ENCODE data around the gene SMIM29. TPM values are rescaled to one million over a fixed set of nuclear protein-coding genes. Genes with fewer than 3 reads are reported as not detected.

SMIM29 gene
- total and polyA plus RNA-seq, 2 donors (not counting 1 experiment from before 2014, with no cell fraction given): 43.6 to 106 TPM

DNA sequence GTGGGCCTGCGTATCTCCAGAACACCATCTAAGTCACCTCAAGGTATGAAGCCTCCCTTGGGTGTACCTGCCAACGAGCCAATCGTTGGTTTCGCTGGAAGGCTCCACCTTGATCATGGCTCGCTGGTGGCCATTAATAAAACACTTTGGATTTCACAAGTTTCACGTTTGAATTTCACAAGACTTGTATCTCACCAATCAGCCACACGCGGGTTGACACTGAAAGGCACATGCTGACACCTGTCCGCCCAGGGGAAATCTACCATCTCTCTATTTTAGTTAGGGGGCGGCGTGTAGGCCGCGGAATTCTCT lies 12.7 kb downstream of the SMIM29 start:
- Histone ChIP-seq H3K79me2 (ENCODE audit: control insufficient read depth, insufficient read depth, low read length) (peaks cover 35% of the 10 kb centered on the region), H3K9ac (ENCODE audit: low read length) (peak overlapping the region; percentile 78), H3K27me3 (replicated peaks in 1 of 4; ENCODE audit: control extremely low read depth in 1 of 4, control insufficient read depth in 3 of 4, insufficient read depth in 4 of 4, low read length in 3 of 4) (no peaks in the 10 kb centered on the region), H4K20me1 (ENCODE audit: control insufficient read depth, insufficient read depth, low read length, poor library complexity, severe bottlenecking) (peaks cover 34% of the 10 kb centered on the region), H3K36me3 (replicated peaks in 1 of 2; ENCODE audit: control extremely low read depth in 1 of 2, control insufficient read depth in 1 of 2, extremely low read depth in 1 of 2, insufficient read depth in 2 of 2, low read length in 1 of 2) (peaks cover 0 to 5% of the 10 kb centered on the region in 2 experiments), H3K4me1 (ENCODE audit: control insufficient read depth in 2 of 2, insufficient read depth in 2 of 2, low read length in 2 of 2) (peaks cover 22 to 30% of the 10 kb centered on the region in 2 donors), H2AFZ (ENCODE audit: insufficient read depth, low read depth, low read length, poor library complexity, severe bottlenecking) (peak overlapping the region; percentile 76), H3K27ac (ENCODE audit: low read length in 2 of 2) (peak overlapping the region; percentile 96 to 98), H3K4me3 (ENCODE audit: control extremely low read depth in 1 of 5, extremely low read depth in 1 of 5, insufficient read depth in 1 of 5, low read depth in 2 of 5, low read length in 4 of 5) (peak overlapping the region; percentile 56 to 76 (median 64)), H3K4me2 (replicated peaks; ENCODE audit: low read depth, low read length, poor library complexity, severe bottlenecking) (peak overlapping the region; percentile 97), H3K9me3 (ENCODE audit: control extremely low read depth in 1 of 3, control insufficient read depth in 2 of 3, insufficient read depth in 1 of 3, low read length in 2 of 3) (no peaks in the 10 kb centered on the region)
- H3K27me3 Mint-ChIP-seq: no peaks in the 10 kb centered on the region
- peaks cover 31% of the 10 kb centered on the region for H3K4me1 Mint-ChIP-seq
- ChIA-PET CTCF (interaction anchor here (0.7 to 1.8 kb wide), 6 partner anchors 10 to 376 kb away, joined by 3 to 14 read pairs (median 7); no protein-coding TSS in a partner anchor), POLR2A (interaction anchor here (0.7 to 2.2 kb wide), 10 partner anchors 9 to 1264 kb away, joined by 3 to 41 read pairs (median 7); partner anchors contain the start of genes NUDT3, RPS10 and SMIM29)
- ATAC-seq (ENCODE audit: low read depth) (peak; percentile 4), DNase-seq (peak; percentile 85)
- under 1% methylated on average over 12 of the region's 13 CpGs for WGBS (ENCODE audit: insufficient coverage)
- no peaks in the 10 kb centered on the region for H3K9me3 Mint-ChIP-seq (ENCODE audit: insufficient read depth)
- peak overlapping the region; percentile 98 for H3K27ac Mint-ChIP-seq
- TF ChIP-seq, protein P1, sequence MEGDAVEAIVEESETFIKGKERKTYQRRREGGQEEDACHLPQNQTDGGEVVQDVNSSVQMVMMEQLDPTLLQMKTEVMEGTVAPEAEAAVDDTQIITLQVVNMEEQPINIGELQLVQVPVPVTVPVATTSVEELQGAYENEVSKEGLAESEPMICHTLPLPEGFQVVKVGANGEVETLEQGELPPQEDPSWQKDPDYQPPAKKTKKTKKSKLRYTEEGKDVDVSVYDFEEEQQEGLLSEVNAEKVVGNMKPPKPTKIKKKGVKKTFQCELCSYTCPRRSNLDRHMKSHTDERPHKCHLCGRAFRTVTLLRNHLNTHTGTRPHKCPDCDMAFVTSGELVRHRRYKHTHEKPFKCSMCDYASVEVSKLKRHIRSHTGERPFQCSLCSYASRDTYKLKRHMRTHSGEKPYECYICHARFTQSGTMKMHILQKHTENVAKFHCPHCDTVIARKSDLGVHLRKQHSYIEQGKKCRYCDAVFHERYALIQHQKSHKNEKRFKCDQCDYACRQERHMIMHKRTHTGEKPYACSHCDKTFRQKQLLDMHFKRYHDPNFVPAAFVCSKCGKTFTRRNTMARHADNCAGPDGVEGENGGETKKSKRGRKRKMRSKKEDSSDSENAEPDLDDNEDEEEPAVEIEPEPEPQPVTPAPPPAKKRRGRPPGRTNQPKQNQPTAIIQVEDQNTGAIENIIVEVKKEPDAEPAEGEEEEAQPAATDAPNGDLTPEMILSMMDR (IDR thresholded peaks at IDR 0.05): no peak
- no peak for TF ChIP-seq EZH2 (IDR thresholded peaks at IDR 0.05; ENCODE audit: borderline replicate concordance, insufficient read depth, low read depth, low read length, poor library complexity, severe bottlenecking)
- H3K4me3 Mint-ChIP-seq: peak overlapping the region; percentile 92
- intact Hi-C loops (cut with micrococcal nuclease): loop anchor here (1.0 to 10.0 kb wide), 6 partner anchors 12 to 649 kb away; partner anchors contain the start of genes ANKS1A, ILRUN, RPS10 and SNRPC
